Tibial nerve (tissue), 4 donors: ENCODE results near the gene TNS3.

Experiments
- EP300 ChIP-seq, 2 donors: sonication (generic); formaldehyde crosslinking; IDR thresholded peaks; one replicate each; pipeline ENCODE4 v1.6.1; 2017; ENCODE audit warnings: antibody characterized with exemption in 2 of 2, mild to moderate bottlenecking in 1 of 2
- POLR2A ChIP-seq, 2 donors: fragments of 450-650 bp; IDR thresholded peaks; one replicate each; pipeline ENCODE4 v1.6.1; 2017; ENCODE audit warnings: antibody characterized with exemption in 2 of 2, mild to moderate bottlenecking in 2 of 2, moderate library complexity in 2 of 2
- TF ChIP-seq, protein P1 (sequence below), 5 experiments: fragments of 200-600 bp in 3 of 5; fragments of 450-650 bp in 2 of 5; sonication (generic) in 3 of 5; IDR thresholded peaks; one replicate each; pipeline ENCODE4 v1.5.1; 2016 to 2019; ENCODE audit warnings: antibody characterized with exemption in 5 of 5, mild to moderate bottlenecking in 3 of 5, moderate library complexity in 2 of 5

DNA sequence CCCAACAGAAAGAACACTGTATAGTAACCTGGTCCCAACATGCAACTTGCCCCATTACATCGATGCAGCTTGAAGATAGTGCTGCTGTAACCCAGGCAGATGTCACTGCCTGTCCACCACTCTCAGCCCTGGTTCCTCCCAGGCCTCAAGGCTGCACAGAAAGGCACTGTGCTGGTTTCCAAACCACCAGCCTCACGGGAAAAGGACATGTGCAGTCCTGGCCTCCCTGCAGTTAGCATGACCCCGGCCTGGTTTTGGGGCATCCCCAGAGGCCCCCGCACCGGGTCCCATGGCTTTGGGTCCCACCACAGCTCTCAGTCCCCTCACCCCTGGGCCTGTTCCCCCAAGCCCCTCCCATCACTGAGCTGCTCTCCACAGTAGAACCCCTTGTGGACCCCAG, 214.5 kb downstream of the TNS3 start:
- TF ChIP-seq, protein P1, sequence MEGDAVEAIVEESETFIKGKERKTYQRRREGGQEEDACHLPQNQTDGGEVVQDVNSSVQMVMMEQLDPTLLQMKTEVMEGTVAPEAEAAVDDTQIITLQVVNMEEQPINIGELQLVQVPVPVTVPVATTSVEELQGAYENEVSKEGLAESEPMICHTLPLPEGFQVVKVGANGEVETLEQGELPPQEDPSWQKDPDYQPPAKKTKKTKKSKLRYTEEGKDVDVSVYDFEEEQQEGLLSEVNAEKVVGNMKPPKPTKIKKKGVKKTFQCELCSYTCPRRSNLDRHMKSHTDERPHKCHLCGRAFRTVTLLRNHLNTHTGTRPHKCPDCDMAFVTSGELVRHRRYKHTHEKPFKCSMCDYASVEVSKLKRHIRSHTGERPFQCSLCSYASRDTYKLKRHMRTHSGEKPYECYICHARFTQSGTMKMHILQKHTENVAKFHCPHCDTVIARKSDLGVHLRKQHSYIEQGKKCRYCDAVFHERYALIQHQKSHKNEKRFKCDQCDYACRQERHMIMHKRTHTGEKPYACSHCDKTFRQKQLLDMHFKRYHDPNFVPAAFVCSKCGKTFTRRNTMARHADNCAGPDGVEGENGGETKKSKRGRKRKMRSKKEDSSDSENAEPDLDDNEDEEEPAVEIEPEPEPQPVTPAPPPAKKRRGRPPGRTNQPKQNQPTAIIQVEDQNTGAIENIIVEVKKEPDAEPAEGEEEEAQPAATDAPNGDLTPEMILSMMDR (IDR thresholded peaks at IDR 0.05) = no peak
- TF ChIP-seq POLR2A (IDR thresholded peaks at IDR 0.05) (no peak), EP300 (IDR thresholded peaks at IDR 0.05) (no peak)
